GM19324 (cell line): ENCODE results near the gene DDRGK1.
A peak's percentile ranks its signal among the peaks of the same experiment; 100 is the strongest.

Experiments used
- ATAC-seq: cut with Tn5 transposase; IDR thresholded peaks from one replicate; pipeline ENCODE4 v1.9.1; 2021; ENCODE audit warnings: mild to moderate bottlenecking, moderate library complexity; ENCODE audit not compliant: unreplicated experiment, low FRiP score

Gene DDRGK1

DNA sequence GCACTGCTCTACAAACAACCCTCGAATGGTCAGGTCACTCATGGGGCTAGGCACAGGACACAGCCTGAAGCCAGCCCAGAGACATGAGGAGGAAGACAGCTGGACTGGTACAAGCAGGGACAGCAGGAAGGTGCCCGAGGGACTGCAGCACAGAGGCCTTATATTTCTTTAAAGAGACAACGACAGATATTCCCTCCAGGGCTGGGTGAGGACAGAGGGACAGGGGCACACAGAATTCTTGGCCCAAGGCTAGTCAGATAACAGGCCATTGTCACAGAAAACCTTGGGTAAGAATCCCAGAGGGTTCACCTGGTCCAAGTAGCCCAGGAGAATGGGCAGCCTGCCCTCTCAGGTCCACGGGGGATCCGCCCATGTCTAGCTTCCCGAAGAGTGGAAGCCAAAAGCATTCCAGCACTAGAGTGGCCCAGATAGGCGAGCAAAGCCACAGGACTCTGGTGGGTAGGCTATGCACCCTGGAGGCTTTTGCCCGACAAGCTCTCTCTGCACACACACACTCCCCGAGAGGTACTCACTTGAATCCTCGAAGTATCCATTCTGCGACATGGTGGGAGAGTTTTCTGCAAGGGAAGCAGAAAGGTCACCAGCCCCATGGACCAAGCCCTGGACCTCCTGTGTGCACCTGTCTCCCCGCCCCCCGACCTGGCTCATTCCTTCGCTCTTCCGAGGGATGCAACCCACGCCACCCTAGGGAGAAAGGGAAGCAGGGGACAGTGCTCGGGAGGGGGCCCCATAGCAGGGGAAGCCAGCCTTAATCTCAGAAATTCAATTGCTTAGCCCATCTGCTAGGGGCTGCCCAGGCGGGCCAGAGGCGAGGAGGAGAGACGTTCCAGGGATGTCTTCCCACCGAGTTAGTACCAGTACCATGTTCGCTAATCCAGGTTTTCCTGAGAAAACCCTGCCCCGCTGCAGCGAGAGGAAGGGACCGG is 32.8 kb upstream of the DDRGK1 start:
- no peak for ATAC-seq

GRCh38 chr20:3235666-3236324 is 31.3 kb upstream of the DDRGK1 start:
- ATAC-seq: no peak

GRCh38 chr20:3233991-3234498 is 29.6 kb upstream of the DDRGK1 start:
- ATAC-seq: no peak

GRCh38 chr20:3233131-3233990 is 28.9 kb upstream of the DDRGK1 start:
- ATAC-seq: no peak

DNA sequence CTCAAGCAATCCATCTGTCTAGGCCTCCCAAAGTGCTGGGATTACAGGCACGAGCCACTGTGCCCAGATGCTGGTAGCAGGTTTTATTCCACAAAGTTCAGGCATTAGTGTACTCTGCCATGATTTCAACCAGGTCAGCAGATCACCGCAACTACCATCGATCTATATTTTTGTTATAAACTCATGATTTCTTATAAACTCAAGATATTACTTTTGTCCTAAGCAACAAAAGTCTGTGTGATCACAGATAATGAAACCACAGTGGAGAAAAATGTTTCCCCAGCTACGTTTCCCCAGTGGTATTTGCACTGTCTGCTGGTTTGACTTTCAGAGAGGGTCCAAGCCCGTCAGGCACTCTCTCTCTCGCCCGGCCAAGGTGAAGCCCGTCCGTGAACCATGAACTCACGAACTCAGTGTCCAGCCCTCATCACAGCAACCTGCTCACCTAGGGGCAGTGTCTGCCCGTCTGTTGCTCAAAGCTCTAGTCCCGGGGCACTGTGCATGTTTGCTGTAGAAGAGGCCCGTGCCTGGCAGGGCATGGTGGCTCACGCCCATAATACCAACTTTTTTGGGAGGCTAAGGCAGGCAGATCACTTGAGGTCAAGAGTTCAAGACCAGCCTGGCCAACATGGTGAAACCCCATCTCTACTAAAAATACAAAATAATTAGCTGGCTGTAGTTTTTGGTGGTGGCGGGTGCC is 27.6 kb upstream of the DDRGK1 start:
- no peak for ATAC-seq

DNA sequence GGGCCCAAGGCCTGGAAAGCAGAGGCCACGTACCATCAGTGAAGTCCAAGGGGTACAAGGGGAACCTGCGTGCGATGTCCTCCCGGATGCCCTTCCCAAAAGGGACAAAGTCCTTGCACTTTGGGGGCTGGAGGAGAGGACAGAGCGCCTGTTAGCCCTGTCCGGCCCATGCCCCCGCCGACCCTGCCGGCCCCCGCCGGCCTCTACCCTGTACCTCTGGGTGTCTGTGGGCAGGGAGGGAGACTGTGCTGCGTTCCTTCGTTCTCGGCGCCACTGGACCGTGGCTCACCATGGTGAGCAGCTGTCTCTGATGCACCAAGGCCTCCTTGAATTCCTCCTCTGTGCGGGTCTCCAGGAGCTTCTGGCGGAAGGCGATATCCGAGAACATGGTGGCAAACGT is 26.6 kb upstream of the DDRGK1 start:
- no peak for ATAC-seq

GRCh38 chr20:3229798-3230197 is 25.3 kb upstream of the DDRGK1 start:
- no peak for ATAC-seq

- ATAC-seq: no peak
Observed at GRCh38 chr20:3229158-3229557, 24.7 kb upstream of the DDRGK1 start.

- no peak for ATAC-seq
Observed at GRCh38 chr20:3228750-3229032, 24.2 kb upstream of the DDRGK1 start.

GRCh38 chr20:3227936-3228749 is 23.7 kb upstream of the DDRGK1 start:
- no peak for ATAC-seq

GRCh38 chr20:3227506-3227905 is 23.0 kb upstream of the DDRGK1 start:
- no peak for ATAC-seq

- ATAC-seq: no peak
Observed at GRCh38 chr20:3226864-3227263, 22.4 kb upstream of the DDRGK1 start.

DNA sequence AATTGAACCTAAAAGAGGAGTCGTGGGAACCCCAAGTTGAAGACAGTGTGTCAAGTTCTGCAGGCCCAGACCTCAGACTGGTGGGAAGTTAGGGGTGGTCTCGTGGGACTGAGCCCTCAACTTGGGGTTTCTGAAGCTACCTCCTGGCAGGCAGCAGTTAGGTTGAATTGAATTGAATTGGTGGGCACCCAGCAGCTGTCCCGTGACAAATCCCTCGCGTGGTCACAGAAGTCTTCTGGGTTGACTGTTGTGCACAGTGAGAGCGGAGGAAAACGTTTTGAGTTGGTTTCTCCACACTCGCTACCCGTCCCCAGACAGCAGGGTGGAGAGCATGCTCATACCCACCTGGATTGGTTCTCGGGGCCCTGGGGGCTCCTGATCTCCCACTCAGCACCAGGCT is 21.6 kb upstream of the DDRGK1 start:
- ATAC-seq: no peak

DNA sequence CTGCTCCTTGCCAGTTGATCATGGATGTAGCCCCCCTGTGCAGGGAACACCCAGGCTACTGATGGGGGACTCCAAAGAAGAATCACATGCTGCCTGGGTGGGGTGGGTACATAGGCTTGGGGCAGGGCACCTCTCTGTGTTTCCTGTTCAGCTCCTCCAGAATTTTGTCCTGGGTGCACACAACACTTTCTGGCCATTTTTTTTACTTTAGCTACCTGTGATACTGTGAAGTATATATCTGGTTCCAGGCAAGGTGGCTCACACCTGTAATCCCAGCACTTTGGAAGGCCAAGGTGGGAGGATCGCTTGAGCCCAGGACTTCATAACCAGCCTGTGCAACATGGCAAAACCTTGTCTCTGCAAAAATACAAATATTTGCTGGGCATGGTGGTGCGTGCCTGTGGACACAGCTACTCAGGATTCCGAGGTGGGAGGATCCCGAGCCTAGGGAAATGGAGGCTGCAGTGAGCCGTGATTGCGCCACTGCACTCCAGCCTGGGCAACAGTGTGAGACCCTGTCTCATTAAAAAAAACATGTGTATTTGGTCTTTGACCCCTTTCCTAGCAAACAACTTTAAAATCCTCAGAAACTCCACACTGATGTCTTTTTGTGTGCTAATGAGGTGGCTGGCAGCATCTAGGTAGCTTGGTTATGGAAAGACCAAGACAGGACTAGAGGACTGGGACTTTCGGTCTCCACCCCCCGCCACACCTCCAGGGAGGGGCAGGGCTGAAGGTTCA is 20.4 kb upstream of the DDRGK1 start:
- no peak for ATAC-seq

GRCh38 chr20:3223994-3224680 is 19.7 kb upstream of the DDRGK1 start:
- no peak for ATAC-seq

DNA sequence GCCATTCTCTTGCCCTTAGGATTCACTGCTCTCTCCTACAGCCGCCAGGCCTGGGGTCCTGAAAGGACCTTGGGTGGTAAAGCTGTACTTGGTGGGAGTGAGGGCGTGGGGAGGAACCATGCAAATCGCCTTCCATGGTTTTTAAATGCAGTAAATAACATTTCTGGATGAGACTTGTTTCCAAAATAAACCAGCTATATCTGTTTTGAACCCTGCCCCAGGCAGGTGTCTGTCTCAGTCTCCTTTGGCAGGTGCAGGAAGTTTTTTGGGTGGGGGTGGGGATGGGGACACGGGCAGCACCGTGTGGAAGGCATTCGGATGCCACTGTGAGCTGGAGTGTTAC is 19.1 kb upstream of the DDRGK1 start:
- ATAC-seq: no peak

DNA sequence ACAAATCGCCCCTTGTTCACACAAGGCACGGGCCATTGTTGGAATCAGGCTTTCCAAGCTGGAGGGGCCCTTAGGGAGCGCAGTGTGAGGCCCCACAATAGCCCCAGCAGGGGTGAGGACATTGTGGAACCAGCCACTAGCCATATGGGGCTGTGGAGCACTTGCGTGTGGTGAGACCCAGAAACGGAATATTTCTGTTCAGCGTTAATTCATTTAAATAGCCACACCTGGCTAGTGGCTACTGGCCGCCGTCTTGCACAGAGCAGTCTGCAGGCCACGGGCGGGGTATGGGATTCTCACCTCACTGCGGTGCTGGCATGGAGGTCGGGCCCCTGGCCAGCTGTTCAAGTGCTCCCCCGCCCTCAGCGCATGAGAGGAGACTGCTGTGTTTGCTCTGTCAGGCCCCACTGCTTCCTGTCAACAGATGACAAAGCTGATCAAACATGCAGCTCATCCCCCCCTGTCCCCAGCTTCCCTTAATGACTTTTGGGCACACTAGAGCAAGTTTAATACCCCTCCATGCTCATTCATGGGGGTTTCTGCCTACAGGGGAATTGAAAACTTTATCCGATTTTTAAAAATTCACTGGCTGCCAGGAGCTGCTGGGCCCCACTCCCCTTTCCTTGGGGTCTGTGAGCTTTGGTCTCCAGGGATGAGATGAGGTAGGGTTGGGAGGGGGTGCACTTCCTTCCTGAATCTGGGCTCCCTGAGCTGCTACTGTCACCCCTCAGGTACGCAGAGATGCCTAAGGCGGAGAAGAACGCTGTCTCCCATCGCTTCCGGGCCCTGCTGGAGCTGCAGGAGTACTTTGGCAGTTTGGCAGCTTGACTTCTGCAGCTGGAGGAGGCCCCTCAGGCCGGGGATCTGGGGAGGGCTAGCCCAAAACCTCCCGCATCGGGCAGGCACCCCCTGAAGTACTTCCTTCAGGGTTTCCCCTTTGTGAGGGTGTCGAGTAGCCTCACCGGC is 18.4 kb upstream of the DDRGK1 start:
- peak; percentile 48 for ATAC-seq
